Right lobe of liver (tissue), 6 donors: ENCODE data around the gene ITSN1. TPM values are rescaled to one million over a fixed set of nuclear protein-coding genes. Genes with fewer than 3 reads are reported as not detected.
"Not testable (repeated sequence)": the region's sequence is repeated elsewhere in the genome, so short reads cannot be mapped to it uniquely, and the experiment has no call there.

Source experiments
- ATAC-seq, 4 donors: fragments of 200-7000 bp; cut with Tn5 transposase; one replicate each; pipeline ENCODE4 v1.9.1; 2020; ENCODE audit warnings: mild to moderate bottlenecking in 4 of 4, moderate library complexity in 4 of 4
- DNase-seq, 3 donors: peaks; one replicate each; pipeline ENCODE4 v3.0.0-alpha.2; 2020
- H3K27ac ChIP-seq, 3 donors: fragments of 200-600 bp; one replicate each; pipeline ENCODE4 v1.8.0; 2022
- H3K27me3 ChIP-seq, 2 donors: fragments of 200-600 bp; one replicate each; pipeline ENCODE4 v1.8.0; 2022
- H3K36me3 ChIP-seq, 4 donors: fragments of 200-600 bp; sonication (generic) in 1 of 4; one replicate each; pipeline versions ENCODE4 v1.5.1 to v1.8.0; 2017 to 2022; ENCODE audit warnings: control low read depth in 1 of 4
- H3K4me1 ChIP-seq, 4 donors: fragments of 200-600 bp; sonication (generic) in 1 of 4; one replicate each; pipeline versions ENCODE4 v1.5.1 to v1.8.0; 2017 to 2022; ENCODE audit warnings: control low read depth in 1 of 4
- H3K4me3 ChIP-seq, 3 donors: fragments of 200-600 bp; one replicate each; pipeline ENCODE4 v1.8.0; 2022
- H3K9me3 ChIP-seq, 4 donors: fragments of 200-600 bp; sonication (generic) in 1 of 4; one replicate each; pipeline versions ENCODE4 v1.5.1 to v1.8.0; 2017 to 2022; ENCODE audit warnings: control low read depth in 1 of 4
- POLR2A ChIP-seq: fragments of 450-650 bp; IDR thresholded peaks from one replicate; pipeline ENCODE4 v1.6.1; 2017; ENCODE audit warnings: antibody characterized with exemption, mild to moderate bottlenecking
- WGBS: methylation state at CpG from one replicate; pipeline ENCODE4 v1.1.6; 2018; ENCODE audit warnings: low coverage, low lambda C conversion rate; ENCODE audit not compliant: insufficient coverage; ENCODE audit errors: missing lambda C conversion rate; 5-methylcytosine and 5-hydroxymethylcytosine counted together
- intact Hi-C, 2 donors: fragments of 100-400 bp; cut with DNase I; formaldehyde crosslinking; loops; one replicate each; pipeline versions ENCODE4 v1.11.2 to v1.14.1; 2022
- total RNA-seq, 6 experiments: library from RNA; depleted of rRNA in 2 of 6; stranded (reverse); fragments of >200 nt in 2 of 6; fragmentation: NEBNext Ultra II Directional in 3 of 6; extraction: Animal tissue kit (Norgen Biotek cat#: 25700) in 3 of 6; gene quantifications; one replicate each; pipeline versions ENCODE4 v1.1.0 to v1.2.4, GENCODE V29; 2016 to 2023
- TF ChIP-seq, protein P1 (sequence below), 4 donors: fragments of 200-600 bp in 3 of 4; fragments of 450-650 bp in 1 of 4; IDR thresholded peaks; one replicate each; pipeline versions ENCODE4 v1.5.1 to v1.8.0; 2016 to 2022; ENCODE audit warnings: antibody characterized with exemption in 4 of 4, mild to moderate bottlenecking in 2 of 4
- donor health status: DM: no; HTN: yes; CAD: no.
- donor health status: DM: no; HTN: no; CAD: no.
- donor health status: DM: no; HTN: no; CAD: no.
- donor health status: DM: no; HTN: yes; CAD: no.
- donor health status: DM: no; HTN: yes; CAD: no.

The ITSN1 gene
- total RNA-seq, 6 experiments from 2014 or later = 27.8 to 63.1 (median 33.8) TPM

DNA sequence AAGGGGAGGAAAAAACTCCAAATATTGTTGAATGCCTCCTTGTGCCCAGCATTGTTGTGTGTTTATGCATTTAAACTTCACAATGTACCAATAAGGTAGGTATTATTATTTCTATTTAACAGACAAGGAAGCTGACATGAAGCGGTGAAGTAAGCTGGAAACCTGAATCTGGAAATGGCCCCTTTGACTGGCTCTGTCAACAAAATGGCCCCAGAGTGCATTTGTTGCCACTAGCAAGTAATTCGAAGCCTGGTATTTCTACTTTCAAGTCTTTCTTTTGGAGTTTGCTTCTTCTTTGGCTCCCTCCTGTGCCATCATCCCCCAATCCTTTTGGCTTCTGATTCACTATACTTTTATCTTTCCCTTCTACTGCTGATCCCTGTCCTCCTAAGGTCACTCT, 23.9 kb upstream of the ITSN1 start:
- no peak overlapping the region for H3K4me3 ChIP-seq
- H3K36me3 ChIP-seq = peaks cover 0 to 28% (median under 1%) of the 10 kb centered on the region in 4 donors
- H3K4me1 ChIP-seq = no peaks in the 10 kb centered on the region
- intact Hi-C loops = no loop called here
- no peaks in the 10 kb centered on the region for H3K27me3 ChIP-seq
- DNase-seq = no peak
- no peak for TF ChIP-seq POLR2A
- TF ChIP-seq, protein P1, sequence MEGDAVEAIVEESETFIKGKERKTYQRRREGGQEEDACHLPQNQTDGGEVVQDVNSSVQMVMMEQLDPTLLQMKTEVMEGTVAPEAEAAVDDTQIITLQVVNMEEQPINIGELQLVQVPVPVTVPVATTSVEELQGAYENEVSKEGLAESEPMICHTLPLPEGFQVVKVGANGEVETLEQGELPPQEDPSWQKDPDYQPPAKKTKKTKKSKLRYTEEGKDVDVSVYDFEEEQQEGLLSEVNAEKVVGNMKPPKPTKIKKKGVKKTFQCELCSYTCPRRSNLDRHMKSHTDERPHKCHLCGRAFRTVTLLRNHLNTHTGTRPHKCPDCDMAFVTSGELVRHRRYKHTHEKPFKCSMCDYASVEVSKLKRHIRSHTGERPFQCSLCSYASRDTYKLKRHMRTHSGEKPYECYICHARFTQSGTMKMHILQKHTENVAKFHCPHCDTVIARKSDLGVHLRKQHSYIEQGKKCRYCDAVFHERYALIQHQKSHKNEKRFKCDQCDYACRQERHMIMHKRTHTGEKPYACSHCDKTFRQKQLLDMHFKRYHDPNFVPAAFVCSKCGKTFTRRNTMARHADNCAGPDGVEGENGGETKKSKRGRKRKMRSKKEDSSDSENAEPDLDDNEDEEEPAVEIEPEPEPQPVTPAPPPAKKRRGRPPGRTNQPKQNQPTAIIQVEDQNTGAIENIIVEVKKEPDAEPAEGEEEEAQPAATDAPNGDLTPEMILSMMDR (IDR thresholded peaks at IDR 0.05) = no peak
- 100% methylated on average over 1 of the region's 2 CpGs for whole genome bisulfite sequencing
- no peak for ATAC-seq
- no peaks in the 10 kb centered on the region for H3K9me3 ChIP-seq
- no peak overlapping the region for H3K27ac ChIP-seq

DNA sequence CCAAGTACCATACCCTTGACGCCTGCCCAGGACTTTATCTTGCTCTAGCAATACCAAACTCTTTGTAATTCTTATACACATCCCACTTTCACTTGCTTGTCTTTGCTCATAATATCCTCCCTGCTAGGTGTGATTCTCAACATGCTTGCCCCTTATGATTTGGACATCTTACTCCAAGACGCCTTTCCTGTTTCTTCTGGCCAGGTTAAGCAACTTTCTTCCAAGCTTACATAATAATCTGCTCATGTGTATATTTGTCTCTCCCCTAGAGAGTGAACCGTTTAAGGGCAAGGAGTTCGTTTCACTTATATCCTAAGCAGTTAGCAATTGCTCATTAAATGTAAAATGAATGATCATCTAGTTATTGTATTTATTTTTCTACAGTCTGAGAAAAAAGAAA, 22.6 kb upstream of the ITSN1 start:
- 81% methylated on average over 4 of the region's 4 CpGs for WGBS
- intact Hi-C loops = no loop called here
- peaks cover 0 to 27% (median 4%) of the 10 kb centered on the region in 4 donors for H3K36me3 ChIP-seq
- no peak for TF ChIP-seq POLR2A
- TF ChIP-seq, protein P1 (IDR thresholded peaks at IDR 0.05) = no peak
- H3K4me3 ChIP-seq = no peak overlapping the region
- DNase-seq = no peak
- H3K9me3 ChIP-seq = no peaks in the 10 kb centered on the region
- no peak overlapping the region for H3K27ac ChIP-seq
- H3K27me3 ChIP-seq = no peaks in the 10 kb centered on the region
- no peaks in the 10 kb centered on the region for H3K4me1 ChIP-seq
- ATAC-seq = no peak

DNA sequence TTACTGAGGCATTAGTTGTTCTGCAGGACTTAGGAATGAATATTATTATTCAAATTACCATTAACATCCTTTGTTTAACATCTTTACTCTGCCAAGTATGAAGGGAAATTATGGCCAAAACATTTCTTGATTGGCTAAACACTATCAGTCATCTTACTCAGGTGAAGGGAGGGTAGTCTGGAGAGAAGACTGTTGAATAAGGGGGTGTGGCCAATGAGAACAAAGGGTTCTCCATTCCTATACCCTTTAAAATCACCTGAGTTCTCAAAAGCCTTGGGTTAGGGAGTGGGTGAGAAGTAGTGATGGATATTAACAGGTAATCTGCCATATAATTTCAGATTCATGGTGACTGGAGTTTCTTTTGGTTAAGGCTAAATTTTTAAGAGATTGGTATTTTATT, 20.0 kb upstream of the ITSN1 start:
- TF ChIP-seq, protein P1 (IDR thresholded peaks at IDR 0.05) = no peak
- no peak for TF ChIP-seq POLR2A
- H3K36me3 ChIP-seq = peaks cover 0 to 27% (median 4%) of the 10 kb centered on the region in 4 donors
- H3K4me3 ChIP-seq = no peak overlapping the region
- no peaks in the 10 kb centered on the region for H3K4me1 ChIP-seq
- no peaks in the 10 kb centered on the region for H3K27me3 ChIP-seq
- ATAC-seq (no peak), DNase-seq (no peak)
- intact Hi-C loops = no loop called here
- H3K9me3 ChIP-seq = no peaks in the 10 kb centered on the region
- no peak overlapping the region for H3K27ac ChIP-seq

DNA sequence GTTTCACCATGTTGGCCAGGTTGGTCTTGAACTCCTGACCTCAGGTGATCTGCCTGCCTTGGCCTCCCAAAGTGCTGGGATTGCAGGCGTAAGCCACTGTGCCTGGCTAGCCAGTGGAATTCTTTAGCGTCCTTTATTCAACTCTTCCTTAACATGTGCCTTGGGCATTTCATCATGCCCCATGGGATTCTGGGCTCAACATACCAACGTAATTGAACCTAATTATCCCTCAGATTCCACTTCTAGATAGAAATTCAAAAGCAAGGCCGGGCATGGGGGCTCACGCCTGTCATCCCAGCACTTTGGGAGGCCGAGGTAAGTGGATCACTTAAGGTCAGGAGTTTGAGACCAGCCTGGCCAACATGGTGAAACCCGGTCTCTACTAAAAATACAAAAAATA, 16.1 kb upstream of the ITSN1 start:
- DNase-seq, H3K4me3 ChIP-seq, H3K27me3 ChIP-seq, ATAC-seq, H3K27ac ChIP-seq, H3K9me3 ChIP-seq, intact Hi-C loops, H3K4me1 ChIP-seq: not testable (repeated sequence)
- peaks cover 0 to 29% (median 4%) of the 10 kb centered on the region in 4 donors for H3K36me3 ChIP-seq
- WGBS = 95% methylated on average over 6 of the region's 7 CpGs

DNA sequence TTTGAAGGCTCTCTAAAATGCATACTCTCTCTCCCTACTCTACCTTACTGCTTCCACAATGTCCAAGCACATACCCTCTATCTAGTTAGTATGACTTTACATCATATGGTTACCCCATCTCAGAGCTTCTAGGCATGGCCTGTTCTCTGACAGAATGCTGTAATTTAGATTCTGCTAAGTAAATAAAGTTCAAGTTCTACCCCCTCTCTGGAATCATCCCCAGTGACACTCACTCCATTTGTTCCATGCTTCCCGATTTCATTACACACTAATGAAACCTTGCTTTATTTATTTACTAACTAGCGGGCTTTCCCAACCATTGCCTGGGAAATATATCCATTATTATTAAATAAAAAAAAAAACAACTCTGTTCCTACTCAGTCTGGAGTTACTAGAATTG, 8.0 kb upstream of the ITSN1 start:
- peaks cover 0 to 10% (median 0%) of the 10 kb centered on the region in 4 donors for H3K36me3 ChIP-seq
- intact Hi-C loops = no loop called here

More for the DNA sequence above, 8.0 kb upstream of the ITSN1 start:
- DNase-seq (no peak), ATAC-seq (peak in 3 of 4 donors; percentile 62 to 80 (median 70))
- no peaks in the 10 kb centered on the region for H3K27me3 ChIP-seq
- TF ChIP-seq, protein P1 (IDR thresholded peaks at IDR 0.05) = no peak
- no peak for TF ChIP-seq POLR2A
- H3K9me3 ChIP-seq = no peaks in the 10 kb centered on the region
- 45% methylated on average over 2 of the region's 2 CpGs for WGBS
- H3K4me3 ChIP-seq = no peak overlapping the region
- peak overlapping the region in 1 of 3 donors; percentile 44 for H3K27ac ChIP-seq
- H3K4me1 ChIP-seq = peaks cover 0 to 12% (median 0%) of the 10 kb centered on the region in 4 donors
